Measurements from ENCODE around the gene TBC1D22B.

GRCh38 chr6:37313723-37314486 is 56.3 kb downstream of the TBC1D22B start:
- TF ChIP-seq CTCF (conservative IDR thresholded peaks at IDR 0.05; ENCODE audit: low read depth, low read length) (no peak), EZH2 (IDR thresholded peaks at IDR 0.05; ENCODE audit: low read length, unreplicated experiment) (no peak)

All from PC-3 (cell line).